Measurements from ENCODE around the gene AGBL5. TPM values are rescaled to one million over a fixed set of nuclear protein-coding genes. Genes with fewer than 3 reads are reported as not detected.
A peak's percentile ranks its signal among the peaks of the same experiment; 100 is the strongest.

AGBL5 gene
- total and polyA plus RNA-seq, 2 of the 13 experiments (the other 11 are each of a cell fraction or from before 2014, with no cell fraction given), result 55.9 to 73.3 TPM

DNA sequence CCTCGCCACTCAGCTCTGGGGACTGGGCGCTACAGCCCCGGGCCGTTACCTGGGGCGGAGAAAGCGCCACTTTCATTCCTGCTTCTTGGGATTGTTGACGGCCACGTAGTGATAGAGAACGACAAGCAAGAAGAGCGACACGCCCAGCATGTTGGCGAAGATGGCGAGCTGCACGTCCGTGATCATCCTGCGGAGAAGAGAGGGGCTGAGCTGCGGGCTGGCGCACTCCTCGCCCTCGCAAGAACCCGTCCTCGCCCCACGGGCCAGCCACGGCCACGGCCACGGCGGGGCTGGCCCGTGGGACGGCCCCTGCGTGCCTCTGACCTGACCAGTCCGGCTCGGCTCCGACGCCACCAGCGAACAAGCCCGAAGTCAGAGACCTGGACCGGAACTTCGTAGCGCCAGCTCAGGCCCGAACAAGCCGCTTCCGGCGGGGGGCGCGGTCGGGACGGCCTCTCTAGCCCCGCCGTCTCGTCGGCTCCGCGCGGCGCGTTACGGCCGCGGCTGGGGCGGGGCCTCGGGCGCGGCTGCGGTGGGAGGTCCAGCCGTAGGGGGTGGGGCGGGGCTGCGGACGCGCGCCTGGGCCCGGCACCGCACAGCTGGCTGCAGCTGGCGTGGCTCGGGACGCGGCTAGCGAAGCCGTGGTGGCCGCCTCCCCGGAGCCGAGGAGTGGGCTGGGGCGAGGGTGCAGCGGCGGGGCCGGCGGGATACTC, 20.0 kb downstream of the AGBL5 start, which contains the start of gene OST4 (continued):
- TF ChIP-seq ZBTB42 (CRISPR knock-in tag; IDR thresholded peaks at IDR 0.05) (peak; percentile 94; the same call in 1 of the 2 replicates), ASH2L (IDR thresholded peaks at IDR 0.05; ENCODE audit: insufficient read length, low read depth, low read length) (peak; percentile 94), ZNF235 (CRISPR knock-in tag; IDR thresholded peaks at IDR 0.05; ENCODE audit: borderline replicate concordance) (peak; percentile 22; the same call in 1 of the 2 replicates), ZNF713 (CRISPR knock-in tag; IDR thresholded peaks at IDR 0.05) (no peak), ZFX (CRISPR knock-in tag; IDR thresholded peaks at IDR 0.05; ENCODE audit: low read depth) (peak; percentile 82), MTERF4 (CRISPR knock-in tag; IDR thresholded peaks at IDR 0.05) (peak; percentile 83; the same call in 1 of the 2 replicates), TAF1 (CRISPR knock-in tag; IDR thresholded peaks at IDR 0.05) (peak; percentile 85), ZNF512 (CRISPR knock-in tag; IDR thresholded peaks at IDR 0.05) (no peak), MAFK (conservative IDR thresholded peaks at IDR 0.05 in 1 of 2, IDR thresholded peaks at IDR 0.05 in 1 of 2; ENCODE audit: low read length in 2 of 2) (no peak), DMAP1 (CRISPR knock-in tag; IDR thresholded peaks at IDR 0.05) (peak; percentile 89; the same call in 1 of the 2 replicates), HMGXB3 (CRISPR knock-in tag; IDR thresholded peaks at IDR 0.05; ENCODE audit: borderline replicate concordance) (0 out of 2 replicates have a peak, but pooled peaks have one; percentile 78), KAT8 (CRISPR knock-in tag; IDR thresholded peaks at IDR 0.05) (peak; percentile 93), ZNF460 (CRISPR knock-in tag; IDR thresholded peaks at IDR 0.05; ENCODE audit: borderline replicate concordance) (no peak), ZSCAN31 (CRISPR knock-in tag; IDR thresholded peaks at IDR 0.05; ENCODE audit: low read depth) (0 out of 2 replicates have a peak, but pooled peaks have one; percentile 56), MAZ (IDR thresholded peaks at IDR 0.05; ENCODE audit: borderline replicate concordance, low read depth, low read length) (0 out of 2 replicates have a peak, but pooled peaks have one; percentile 15), MAZ (CRISPR knock-in tag; IDR thresholded peaks at IDR 0.05; ENCODE audit: low read depth) (peak; percentile 98), RBM39 (IDR thresholded peaks at IDR 0.05; ENCODE audit: low read depth, low read length, poor library complexity, severe bottlenecking) (peak; percentile 79)
- TF ChIP-seq, protein P1, sequence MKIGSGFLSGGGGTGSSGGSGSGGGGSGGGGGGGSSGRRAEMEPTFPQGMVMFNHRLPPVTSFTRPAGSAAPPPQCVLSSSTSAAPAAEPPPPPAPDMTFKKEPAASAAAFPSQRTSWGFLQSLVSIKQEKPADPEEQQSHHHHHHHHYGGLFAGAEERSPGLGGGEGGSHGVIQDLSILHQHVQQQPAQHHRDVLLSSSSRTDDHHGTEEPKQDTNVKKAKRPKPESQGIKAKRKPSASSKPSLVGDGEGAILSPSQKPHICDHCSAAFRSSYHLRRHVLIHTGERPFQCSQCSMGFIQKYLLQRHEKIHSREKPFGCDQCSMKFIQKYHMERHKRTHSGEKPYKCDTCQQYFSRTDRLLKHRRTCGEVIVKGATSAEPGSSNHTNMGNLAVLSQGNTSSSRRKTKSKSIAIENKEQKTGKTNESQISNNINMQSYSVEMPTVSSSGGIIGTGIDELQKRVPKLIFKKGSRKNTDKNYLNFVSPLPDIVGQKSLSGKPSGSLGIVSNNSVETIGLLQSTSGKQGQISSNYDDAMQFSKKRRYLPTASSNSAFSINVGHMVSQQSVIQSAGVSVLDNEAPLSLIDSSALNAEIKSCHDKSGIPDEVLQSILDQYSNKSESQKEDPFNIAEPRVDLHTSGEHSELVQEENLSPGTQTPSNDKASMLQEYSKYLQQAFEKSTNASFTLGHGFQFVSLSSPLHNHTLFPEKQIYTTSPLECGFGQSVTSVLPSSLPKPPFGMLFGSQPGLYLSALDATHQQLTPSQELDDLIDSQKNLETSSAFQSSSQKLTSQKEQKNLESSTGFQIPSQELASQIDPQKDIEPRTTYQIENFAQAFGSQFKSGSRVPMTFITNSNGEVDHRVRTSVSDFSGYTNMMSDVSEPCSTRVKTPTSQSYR (CRISPR knock-in tag; IDR thresholded peaks at IDR 0.05; ENCODE audit: borderline replicate concordance), result peak; percentile 57

Data from HepG2 (cell line).